Upper lobe of left lung (tissue), 4 donors: ENCODE data around the gene ATP2B2.

Experiments used
- CTCF ChIP-seq, 6 experiments: fragments of 450-650 bp in 4 of 6; fragments of 200-600 bp in 2 of 6; sonication (generic) in 2 of 6; IDR thresholded peaks; one replicate each; pipeline ENCODE4 v1.5.1; 2016 to 2019; ENCODE audit warnings: antibody characterized with exemption in 6 of 6
- EP300 ChIP-seq, 4 donors: sonication (generic); formaldehyde crosslinking; IDR thresholded peaks; one replicate each; pipeline ENCODE4 v1.5.1; 2017; ENCODE audit warnings: antibody characterized with exemption in 4 of 4, control low read depth in 2 of 4
- POLR2A ChIP-seq, 4 donors: fragments of 450-650 bp; IDR thresholded peaks; one replicate each; pipeline ENCODE4 v1.5.1; 2016 to 2017; ENCODE audit warnings: antibody characterized with exemption in 4 of 4, mild to moderate bottlenecking in 2 of 4

GRCh38 chr3:10290481-10291176 lies 214.8 kb downstream of the ATP2B2 start:
- TF ChIP-seq CTCF (IDR thresholded peaks at IDR 0.05) (no peak), EP300 (IDR thresholded peaks at IDR 0.05) (no peak), POLR2A (IDR thresholded peaks at IDR 0.05) (no peak)
